SU-DHL-6 (cell line): ENCODE results near the gene GABRP.

ENCODE experiments used
- H2AFZ ChIP-seq: fragments of 200-600 bp; sonication (generic); 2 replicates; pipeline ENCODE4 v1.6.1; 2014; ENCODE audit warnings: low read depth, mild to moderate bottlenecking, moderate library complexity, mixed read lengths, antibody characterized with exemption, low read length; ENCODE audit not compliant: severe bottlenecking
- H3F3A ChIP-seq: fragments of 200-600 bp; shearing (Covaris generic); 2 replicates; pipeline ENCODE4 v1.6.0; 2016; ENCODE audit warnings: antibody characterized with exemption, mild to moderate bottlenecking; ENCODE audit not compliant: insufficient read depth
- H3K27ac ChIP-seq: fragments of 200-600 bp; sonication (generic); 2 replicates; pipeline ENCODE4 v1.5.1; 2016; ENCODE audit warnings: low read depth, mild to moderate bottlenecking, low read length, moderate library complexity, mixed read lengths
- H3K27me3 ChIP-seq: fragments of 200-600 bp; sonication (generic), shearing (Covaris generic); 2 replicates; pipeline ENCODE4 v1.6.0; 2014; ENCODE audit warnings: mild to moderate bottlenecking, low read length
- H3K36me3 ChIP-seq: fragments of 200-600 bp; sonication (generic); 2 replicates; pipeline ENCODE4 v1.6.1; 2014; ENCODE audit warnings: mild to moderate bottlenecking, low read length, mixed read lengths
- H3K4me2 ChIP-seq: fragments of 300-600, 200-600 bp; shearing (Covaris generic), sonication (generic); 2 replicates; pipeline ENCODE4 v1.6.0; 2014; ENCODE audit warnings: low read length, low read depth, mild to moderate bottlenecking; ENCODE audit not compliant: poor library complexity, severe bottlenecking
- H3K4me3 ChIP-seq: fragments of 200-600 bp; sonication (generic); 2 replicates; pipeline ENCODE4 v1.5.1; 2014; ENCODE audit warnings: antibody characterized with exemption, low read length, mild to moderate bottlenecking, mixed read lengths; ENCODE audit not compliant: insufficient read depth, poor library complexity, severe bottlenecking
- H3K79me2 ChIP-seq: fragments of 200-600 bp; sonication (generic); 2 replicates; pipeline ENCODE4 v1.6.1; 2014; ENCODE audit warnings: mild to moderate bottlenecking, low read length, moderate library complexity; ENCODE audit not compliant: insufficient read depth
- H3K9ac ChIP-seq: fragments of 200-600 bp; sonication (generic); 2 replicates; pipeline ENCODE4 v1.7.0; 2014; ENCODE audit warnings: mild to moderate bottlenecking, low read length
- H3K9me2 ChIP-seq: fragments of 200-600 bp; sonication (generic); replicated peaks from 2 replicates; pipeline ENCODE4 v1.6.1; 2014; ENCODE audit warnings: low read length; ENCODE audit not compliant: insufficient read depth
- H3K9me3 ChIP-seq: fragments of 200-600 bp; sonication (generic); 2 replicates; pipeline ENCODE4 v1.6.1; 2014; ENCODE audit warnings: low read length, mixed read lengths; ENCODE audit not compliant: insufficient read depth
- H4K20me1 ChIP-seq: fragments of 200-600 bp; sonication (generic); 2 replicates; pipeline ENCODE4 v1.6.1; 2014; ENCODE audit warnings: low read depth, mild to moderate bottlenecking, antibody characterized with exemption, low read length, moderate library complexity, mixed read lengths
- EZH2phosphoT487 ChIP-seq: fragments of 200-600 bp; sonication (generic), shearing (Covaris generic); conservative IDR thresholded peaks from 2 replicates; pipeline ENCODE4 v1.6.1; 2018; ENCODE audit warnings: mild to moderate bottlenecking, antibody characterized with exemption, low read length, moderate library complexity, mixed read lengths
- TF ChIP-seq, protein P1 (sequence below): fragments of 200-600 bp; sonication (generic); IDR thresholded peaks from one replicate; pipeline ENCODE4 v1.5.1; 2017; ENCODE audit warnings: antibody characterized with exemption, mild to moderate bottlenecking, low read length, moderate library complexity; ENCODE audit not compliant: insufficient read depth, poor library complexity, severe bottlenecking

GABRP gene

GRCh38 chr5:170783498-170784247, at the start of gene GABRP:
GABRP (plus strand) TSS chr5:170783725; CDS start chr5:170788616, 4,891 bp downstream.
- no peaks in the 10 kb centered on the region for H3K79me2 ChIP-seq
- no peaks in the 10 kb centered on the region for H3K9me3 ChIP-seq
- H3K4me2 ChIP-seq = no peak within 1 kb of the TSS
- H3K9ac ChIP-seq = no peak within 1 kb of the TSS
- no peaks in the 10 kb centered on the region for H3K9me2 ChIP-seq
- H3K36me3 ChIP-seq = no peaks in the 10 kb centered on the region
- no peak within 1 kb of the TSS for H3K4me3 ChIP-seq
- no peak within 1 kb of the TSS for H3K27ac ChIP-seq
- no peaks in the 10 kb centered on the region for H3F3A ChIP-seq
- H3K27me3 ChIP-seq = no peaks in the 10 kb centered on the region
- no peak within 1 kb of the TSS for H2AFZ ChIP-seq
- TF ChIP-seq, protein P1, sequence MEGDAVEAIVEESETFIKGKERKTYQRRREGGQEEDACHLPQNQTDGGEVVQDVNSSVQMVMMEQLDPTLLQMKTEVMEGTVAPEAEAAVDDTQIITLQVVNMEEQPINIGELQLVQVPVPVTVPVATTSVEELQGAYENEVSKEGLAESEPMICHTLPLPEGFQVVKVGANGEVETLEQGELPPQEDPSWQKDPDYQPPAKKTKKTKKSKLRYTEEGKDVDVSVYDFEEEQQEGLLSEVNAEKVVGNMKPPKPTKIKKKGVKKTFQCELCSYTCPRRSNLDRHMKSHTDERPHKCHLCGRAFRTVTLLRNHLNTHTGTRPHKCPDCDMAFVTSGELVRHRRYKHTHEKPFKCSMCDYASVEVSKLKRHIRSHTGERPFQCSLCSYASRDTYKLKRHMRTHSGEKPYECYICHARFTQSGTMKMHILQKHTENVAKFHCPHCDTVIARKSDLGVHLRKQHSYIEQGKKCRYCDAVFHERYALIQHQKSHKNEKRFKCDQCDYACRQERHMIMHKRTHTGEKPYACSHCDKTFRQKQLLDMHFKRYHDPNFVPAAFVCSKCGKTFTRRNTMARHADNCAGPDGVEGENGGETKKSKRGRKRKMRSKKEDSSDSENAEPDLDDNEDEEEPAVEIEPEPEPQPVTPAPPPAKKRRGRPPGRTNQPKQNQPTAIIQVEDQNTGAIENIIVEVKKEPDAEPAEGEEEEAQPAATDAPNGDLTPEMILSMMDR = no peak
- TF ChIP-seq EZH2phosphoT487 = no peak
- no peaks in the 10 kb centered on the region for H4K20me1 ChIP-seq

- H3K27ac ChIP-seq = no peak overlapping the region
- no peaks in the 10 kb centered on the region for H3K9me3 ChIP-seq
- H3K4me3 ChIP-seq = no peak overlapping the region
- H3F3A ChIP-seq = no peaks in the 10 kb centered on the region
- no peaks in the 10 kb centered on the region for H3K9me2 ChIP-seq
- TF ChIP-seq, protein P1 = no peak
- TF ChIP-seq EZH2phosphoT487 = no peak
- H4K20me1 ChIP-seq = no peaks in the 10 kb centered on the region
- no peaks in the 10 kb centered on the region; the same call in 1 of the 2 replicates for H3K27me3 ChIP-seq
- H3K9ac ChIP-seq = no peak overlapping the region
- no peak overlapping the region for H2AFZ ChIP-seq
- H3K79me2 ChIP-seq = no peaks in the 10 kb centered on the region
- H3K36me3 ChIP-seq = no peaks in the 10 kb centered on the region
- no peak overlapping the region for H3K4me2 ChIP-seq
Measured at GRCh38 chr5:170736966-170737365, 46.6 kb upstream of the GABRP start.

- H3F3A ChIP-seq = no peaks in the 10 kb centered on the region
- no peak overlapping the region for H3K4me3 ChIP-seq
- no peaks in the 10 kb centered on the region for H3K9me3 ChIP-seq
- no peak overlapping the region for H3K4me2 ChIP-seq
- no peak overlapping the region for H3K9ac ChIP-seq
- H3K27ac ChIP-seq = no peak overlapping the region
- TF ChIP-seq, protein P1 = no peak
- no peak for TF ChIP-seq EZH2phosphoT487
- no peak overlapping the region for H2AFZ ChIP-seq
- H3K9me2 ChIP-seq = no peaks in the 10 kb centered on the region
- no peaks in the 10 kb centered on the region; the same call in 1 of the 2 replicates for H3K27me3 ChIP-seq
- H3K79me2 ChIP-seq = no peaks in the 10 kb centered on the region
- H4K20me1 ChIP-seq = no peaks in the 10 kb centered on the region
- no peaks in the 10 kb centered on the region for H3K36me3 ChIP-seq
Measured at GRCh38 chr5:170737591-170737990, 45.9 kb upstream of the GABRP start.
